ENCODE results near the gene SUZ12.
"Not testable (repeated sequence)": the region's sequence is repeated elsewhere in the genome, so short reads cannot be mapped to it uniquely, and the experiment has no call there.

Gene SUZ12

DNA sequence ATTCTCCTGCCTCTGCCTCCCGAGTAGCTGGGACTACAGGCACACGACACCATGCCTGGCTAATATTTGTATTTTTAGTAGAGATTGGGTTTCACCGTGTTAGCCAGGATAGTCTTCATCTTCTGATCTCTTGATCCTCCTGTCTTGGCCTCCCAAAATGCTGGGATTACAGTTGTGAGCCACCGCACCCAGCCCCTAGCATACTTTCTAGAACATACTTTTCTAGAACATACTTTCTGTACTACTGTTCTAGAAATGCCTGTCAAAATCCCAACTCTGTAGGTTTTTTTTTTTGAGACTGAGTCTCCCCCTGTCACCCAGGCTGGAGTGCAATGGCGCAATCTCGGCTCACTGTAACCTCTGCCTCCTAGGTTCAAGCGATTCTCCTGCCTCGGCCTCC lies 27.3 kb downstream of the SUZ12 start:
- not testable (repeated sequence) for DNase-seq

DNA sequence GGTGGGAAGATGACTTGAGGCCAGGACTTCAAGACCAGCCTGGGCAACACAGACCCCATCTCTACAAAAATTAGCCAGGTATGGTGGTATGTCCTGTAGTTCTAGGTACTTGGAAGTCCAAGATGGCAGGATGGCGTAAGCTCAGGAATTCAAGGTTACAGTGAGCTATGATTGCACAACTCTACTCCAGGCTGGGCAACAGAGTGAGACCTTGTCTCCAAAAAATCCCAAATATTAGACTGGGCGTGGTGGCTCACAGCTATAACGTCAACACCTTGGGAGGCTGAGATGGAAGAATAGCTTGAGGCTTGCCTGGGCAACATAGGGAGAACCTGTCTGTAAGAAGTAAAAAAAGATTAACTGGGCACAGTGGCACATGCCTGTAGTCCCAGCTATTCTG lies 30.8 kb downstream of the SUZ12 start:
- DNase-seq: no peak

DNA sequence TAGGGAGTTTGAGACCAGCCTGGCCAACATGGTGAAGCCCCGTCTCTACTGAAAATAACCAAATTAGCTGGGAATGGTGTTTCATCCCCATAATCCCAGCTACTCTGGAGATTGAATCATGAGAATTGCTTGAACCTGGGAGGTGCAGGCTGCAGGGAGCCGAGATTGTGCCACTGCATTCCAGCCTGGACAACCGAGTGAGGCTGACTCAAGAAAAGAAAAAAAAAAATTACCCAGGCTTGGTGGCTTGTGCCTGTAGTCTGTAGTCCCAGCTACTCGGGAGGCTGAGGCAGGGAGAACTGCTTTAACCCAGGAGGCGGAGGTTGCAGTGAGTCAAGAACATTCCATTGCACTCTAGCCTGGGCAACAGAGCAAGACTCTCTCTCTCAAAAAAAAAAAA lies 33.6 kb downstream of the SUZ12 start:
- DNase-seq: not testable (repeated sequence)

DNA sequence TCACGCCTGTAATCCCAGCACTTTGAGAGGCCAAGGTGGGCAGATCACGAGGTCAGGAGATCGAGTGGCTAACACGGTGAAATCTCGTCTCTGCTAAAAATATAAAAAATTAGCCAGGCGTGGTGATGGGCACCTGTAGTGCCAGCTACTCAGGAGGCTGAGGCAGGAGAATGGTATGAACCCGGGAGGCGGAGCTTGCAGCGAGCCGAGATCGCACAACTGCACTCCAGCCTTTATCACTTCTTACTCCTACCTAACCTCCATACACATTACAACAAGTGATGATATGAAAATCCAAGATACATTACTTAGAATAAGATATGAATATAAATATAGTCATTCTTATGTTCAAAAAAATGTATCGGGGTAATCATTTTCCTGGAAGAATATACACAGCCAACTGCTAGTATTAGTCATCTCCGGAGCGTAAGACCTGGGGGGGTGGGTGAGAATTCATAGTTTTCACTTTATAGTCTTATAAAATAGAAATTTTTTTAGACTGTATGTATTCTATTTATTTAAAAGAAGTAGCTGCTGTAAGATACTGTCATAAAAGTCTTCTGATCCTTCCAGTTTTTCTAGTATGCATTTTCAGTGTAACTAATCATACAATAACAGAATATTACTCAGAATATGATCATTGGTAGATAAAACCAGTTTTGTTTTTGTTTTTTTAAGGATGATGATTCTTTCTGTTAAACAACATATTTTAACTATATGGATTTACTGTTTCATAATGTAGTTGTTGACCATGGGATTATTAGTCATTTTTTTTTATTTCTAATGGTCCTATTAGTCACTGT lies 37.7 kb downstream of the SUZ12 start:
- not testable (repeated sequence) for DNase-seq

DNA sequence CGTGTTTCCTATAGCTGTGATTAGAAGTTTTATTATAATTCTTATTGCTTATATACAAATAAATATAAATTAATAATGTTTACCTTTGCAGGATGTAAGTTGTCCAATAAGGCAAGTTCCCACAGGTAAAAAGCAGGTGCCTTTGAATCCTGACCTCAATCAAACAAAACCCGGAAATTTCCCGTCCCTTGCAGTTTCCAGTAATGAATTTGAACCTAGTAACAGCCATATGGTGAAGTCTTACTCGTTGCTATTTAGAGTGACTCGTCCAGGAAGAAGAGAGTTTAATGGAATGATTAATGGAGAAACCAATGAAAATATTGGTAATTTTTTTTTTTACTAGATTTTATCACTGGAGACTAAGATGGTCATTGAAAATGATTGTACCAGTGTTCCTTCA lies 38.6 kb downstream of the SUZ12 start:
- DNase-seq: not testable (repeated sequence)

DNA sequence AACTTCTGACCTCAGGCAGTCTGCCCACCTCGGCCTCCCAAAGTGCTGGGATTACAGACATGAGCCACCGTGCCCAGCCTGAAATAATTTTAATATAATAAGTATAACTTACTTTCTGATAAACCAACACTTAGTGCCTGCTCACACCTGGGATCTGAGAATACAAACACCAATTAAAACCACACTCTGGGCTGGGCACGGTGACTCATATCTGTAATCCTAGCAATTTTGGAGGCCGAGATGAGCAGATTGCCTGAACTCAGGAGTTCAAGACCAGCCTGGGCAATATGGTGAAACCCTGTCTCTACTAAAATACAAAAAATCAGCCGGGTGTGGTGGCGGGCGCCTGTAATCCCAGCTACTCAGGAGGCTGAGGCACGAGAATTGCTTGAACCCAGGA lies 55.0 kb downstream of the SUZ12 start:
- not testable (repeated sequence) for DNase-seq

DNA sequence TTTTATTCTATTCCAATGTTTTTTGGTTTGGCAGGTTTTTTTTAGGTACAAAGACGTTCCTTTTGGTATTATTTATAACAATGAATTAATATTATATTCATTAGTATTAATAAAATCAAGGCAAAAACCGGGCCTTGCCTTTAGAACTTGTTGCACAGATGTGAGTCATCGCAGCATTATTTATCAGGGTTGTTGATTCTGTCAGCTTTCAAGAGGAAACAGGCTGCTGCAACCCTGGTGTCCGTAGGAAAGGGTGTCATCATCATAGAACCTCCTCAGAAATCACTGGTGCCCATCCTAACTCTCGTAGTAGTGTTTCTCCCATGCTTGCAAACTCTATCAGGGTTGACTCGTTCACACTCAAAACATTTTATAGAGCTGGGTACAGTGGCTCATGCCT lies 60.2 kb downstream of the SUZ12 start:
- DNase-seq: no peak

DNA sequence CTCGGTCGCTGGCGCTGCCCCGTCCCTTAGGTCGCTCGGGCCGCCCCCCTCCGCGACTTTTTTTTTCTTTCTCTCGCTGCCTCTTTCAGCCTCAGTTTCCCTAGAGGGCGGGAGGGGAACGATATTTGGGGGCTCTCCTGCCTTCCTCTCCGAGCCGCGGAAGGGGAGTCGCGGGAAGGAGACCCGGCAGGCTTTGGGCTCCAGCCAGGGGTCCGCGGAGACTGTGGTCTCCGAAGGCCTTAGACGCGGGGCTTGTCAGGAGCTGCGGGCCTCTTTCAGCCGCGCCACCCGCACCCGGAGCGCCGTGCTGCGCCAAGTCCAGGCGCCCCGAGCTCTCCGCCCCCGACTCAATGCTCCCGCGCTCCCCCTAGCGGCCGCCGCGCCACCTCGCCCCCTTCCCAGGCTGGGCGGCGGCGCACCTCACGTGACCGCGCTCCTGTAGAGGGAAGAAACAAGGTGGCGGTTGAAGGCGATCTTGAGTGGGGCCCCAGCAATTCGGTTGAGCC lies 70.2 kb downstream of the SUZ12 start, which contains the start of gene LRRC37B:
Gene LRRC37B, plus strand, starts transcription at position 427 of the 506 bp plus-strand sequence. CDS start 14,010 bp downstream, outside the sequence.
- peak; percentile 87 for DNase-seq

DNA sequence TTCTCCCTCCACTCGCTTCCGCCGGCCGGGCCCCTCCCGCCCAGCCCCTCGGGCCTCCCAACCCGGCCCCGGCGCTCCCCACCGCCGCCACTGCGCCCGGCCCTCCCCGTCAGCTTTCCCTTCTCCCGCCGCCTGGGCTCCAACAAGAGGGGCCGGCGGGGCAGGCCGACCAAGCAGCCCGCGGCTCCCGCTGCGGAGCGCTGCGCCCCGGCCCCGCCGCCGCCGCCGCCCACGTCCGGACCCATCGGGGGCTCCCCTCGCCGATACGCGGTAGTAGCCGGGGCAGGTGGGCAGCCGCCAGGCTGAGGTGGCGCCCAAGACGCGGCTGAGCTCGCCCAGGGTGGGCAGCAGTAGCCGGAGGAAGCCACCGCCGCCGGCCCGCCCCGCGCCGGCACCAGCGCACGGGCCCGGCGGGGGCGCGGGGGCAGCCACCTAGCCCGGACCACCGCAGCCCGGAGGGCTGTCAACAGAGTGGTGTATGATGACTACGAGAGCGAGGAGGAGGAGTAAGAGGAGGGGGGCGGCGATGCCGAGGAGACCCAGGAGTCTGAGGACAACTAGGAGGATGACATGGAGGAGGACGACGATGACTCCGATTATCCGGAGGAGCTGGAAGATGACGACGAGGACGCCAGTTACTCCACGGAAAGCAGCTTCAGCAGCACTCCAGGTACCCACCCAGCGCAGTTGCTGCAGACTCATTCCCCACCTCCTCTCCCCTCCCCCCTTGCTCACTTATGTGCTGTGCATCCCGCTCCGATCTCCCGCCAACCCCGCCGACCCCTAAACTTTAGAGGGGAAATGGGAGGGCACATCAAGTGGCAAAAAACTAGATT lies 70.9 kb downstream of the SUZ12 start:
- peak; percentile 35 for DNase-seq

DNA sequence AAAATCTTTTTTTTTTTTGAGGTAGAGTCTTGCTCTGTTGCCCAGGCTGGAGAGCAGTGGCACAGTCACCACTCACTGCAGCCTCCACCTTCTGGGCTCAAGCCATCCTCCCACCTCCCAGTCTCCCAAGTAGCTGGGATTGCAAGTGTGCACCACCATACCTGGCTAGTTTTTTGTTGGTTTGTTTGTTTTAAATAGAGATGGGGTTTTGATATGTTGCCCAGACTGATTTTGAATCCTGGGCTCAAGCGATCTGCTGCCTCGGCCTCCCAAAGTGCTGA lies 72.4 kb downstream of the SUZ12 start:
- no peak for DNase-seq

DNA sequence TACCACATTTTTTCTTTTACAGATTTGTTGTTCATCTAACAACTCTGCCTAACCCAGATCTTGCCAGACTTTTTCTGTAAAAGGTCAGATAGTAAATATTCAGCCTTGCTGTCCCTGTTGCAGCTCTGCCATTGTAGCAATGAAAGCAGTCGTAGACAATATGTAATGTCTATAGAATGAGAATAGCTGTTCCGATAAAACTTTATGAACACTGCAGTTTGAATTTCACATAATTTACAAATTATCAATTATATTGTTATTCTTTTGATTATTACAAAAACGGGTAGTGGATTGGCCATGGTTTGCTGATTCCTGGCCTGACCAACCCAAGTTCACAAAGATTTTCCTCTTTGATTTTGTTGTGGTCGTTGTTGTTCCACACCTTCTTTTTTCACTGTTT lies 73.3 kb downstream of the SUZ12 start:
- no peak for DNase-seq

DNA sequence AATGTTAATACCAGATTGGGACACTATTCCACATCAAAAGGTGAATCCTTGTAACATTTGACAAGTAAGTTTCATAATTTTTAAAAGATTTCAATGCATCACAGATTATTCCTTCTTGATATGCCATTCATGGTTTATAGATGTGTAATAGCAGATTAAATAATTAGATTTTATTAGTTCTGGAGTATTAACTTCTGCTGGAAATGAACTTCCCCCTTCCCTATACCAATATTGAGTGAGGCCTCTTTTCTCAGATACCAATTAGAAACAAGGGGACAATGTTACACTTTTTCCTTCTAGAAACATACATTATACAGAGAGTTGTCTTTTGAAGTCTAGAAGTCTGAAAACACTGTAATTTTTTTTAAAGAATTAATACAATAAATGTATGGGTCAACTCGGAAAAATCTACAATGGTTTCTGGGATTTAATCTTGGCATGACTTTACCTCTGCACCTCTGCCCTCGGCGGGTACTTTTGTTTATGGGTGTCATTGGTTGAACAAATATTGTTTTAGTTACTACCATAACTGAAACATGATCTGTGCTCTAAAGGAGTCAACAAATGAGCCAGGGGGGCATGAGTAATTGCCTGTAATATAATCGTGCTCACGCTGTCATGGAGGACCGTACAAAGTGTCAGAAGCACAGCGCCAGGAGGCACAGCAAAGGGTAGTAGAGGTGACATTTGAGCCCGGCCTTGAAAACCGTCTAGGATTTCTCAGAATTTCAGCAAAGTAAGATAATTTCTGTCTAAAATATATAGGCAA lies 78.6 kb downstream of the SUZ12 start:
- DNase-seq: no peak

DNA sequence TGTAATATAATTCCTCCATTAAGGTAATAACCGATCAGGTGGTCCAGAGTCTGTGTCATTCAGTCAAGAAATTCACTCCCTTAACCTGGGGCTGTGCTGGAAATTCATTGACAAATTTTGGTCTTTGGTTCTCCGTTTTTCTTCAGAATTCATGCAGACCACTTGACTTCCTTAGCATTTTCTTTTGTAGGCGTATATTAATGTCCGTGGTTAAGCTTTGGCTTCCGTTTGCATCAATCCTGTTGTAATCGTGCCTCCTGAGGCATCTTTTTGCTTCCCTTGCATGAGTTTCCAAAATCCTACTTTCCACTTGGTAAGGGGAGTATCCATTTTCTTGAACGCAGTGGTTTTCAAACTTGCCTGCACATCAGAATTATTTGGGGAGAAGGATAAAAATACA lies 79.4 kb downstream of the SUZ12 start:
- DNase-seq: no peak

DNA sequence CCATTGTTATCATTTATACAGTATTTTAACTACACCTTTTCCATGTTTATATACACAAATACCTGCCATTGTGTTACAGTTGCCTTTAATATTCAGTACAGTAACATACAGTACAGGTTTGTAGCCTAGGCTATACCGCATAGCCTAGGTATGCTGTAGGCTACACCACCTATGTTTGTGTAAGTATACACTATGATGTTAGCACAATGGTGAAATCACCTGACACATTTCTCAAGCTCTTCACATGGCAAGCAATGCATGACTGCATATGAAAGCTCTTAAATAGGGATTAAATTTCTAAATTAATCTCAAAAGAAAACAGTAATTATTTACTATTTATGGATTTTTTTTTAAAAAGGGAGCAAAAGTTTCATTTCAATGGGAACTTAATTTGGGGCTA lies 82.4 kb downstream of the SUZ12 start:
- DNase-seq: no peak

DNA sequence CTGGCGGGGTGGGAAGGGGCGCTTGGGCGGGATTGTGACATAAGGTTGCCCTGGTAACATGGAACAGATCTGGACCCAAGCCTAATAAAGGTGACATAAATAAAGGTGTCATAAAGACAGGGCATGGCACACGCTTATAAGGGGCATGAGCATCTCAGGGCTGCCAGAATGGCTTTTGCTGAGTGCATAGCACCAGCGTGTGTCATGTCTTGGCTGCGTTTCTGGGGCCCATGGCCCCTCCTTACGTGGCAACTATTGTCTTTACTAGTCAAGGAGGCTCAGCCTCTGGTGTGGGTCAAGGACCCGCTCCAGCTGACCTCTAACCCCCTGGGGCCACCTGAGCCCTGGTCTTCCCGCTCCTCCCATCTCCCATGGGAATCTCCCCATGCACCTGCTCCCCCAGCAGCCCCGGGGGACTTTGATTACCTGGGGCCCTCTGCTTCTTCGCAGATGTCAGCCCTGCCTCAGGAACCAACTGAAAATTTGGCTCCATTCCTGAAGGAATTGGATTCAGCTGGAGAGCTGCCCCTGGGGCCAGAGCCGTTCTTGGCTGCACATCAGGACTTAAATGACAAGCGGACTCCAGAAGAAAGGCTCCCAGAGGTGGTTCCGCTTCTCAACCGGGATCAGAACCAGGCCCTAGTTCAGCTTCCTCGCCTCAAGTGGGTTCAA lies 84.3 kb downstream of the SUZ12 start:
- no peak for DNase-seq

DNA sequence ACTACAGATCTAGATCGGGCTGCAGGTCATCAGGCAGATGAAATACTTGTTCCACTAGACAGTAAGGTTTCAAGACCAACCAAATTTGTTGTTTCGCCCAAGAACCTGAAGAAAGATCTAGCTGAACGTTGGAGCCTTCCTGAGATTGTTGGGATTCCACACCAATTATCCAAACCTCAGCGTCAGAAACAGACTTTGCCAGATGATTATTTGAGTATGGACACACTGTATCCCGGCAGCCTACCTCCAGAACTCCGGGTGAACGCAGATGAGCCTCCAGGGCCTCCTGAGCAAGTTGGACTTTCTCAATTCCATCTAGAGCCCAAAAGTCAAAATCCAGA lies 84.8 kb downstream of the SUZ12 start:
- no peak for DNase-seq

DNA sequence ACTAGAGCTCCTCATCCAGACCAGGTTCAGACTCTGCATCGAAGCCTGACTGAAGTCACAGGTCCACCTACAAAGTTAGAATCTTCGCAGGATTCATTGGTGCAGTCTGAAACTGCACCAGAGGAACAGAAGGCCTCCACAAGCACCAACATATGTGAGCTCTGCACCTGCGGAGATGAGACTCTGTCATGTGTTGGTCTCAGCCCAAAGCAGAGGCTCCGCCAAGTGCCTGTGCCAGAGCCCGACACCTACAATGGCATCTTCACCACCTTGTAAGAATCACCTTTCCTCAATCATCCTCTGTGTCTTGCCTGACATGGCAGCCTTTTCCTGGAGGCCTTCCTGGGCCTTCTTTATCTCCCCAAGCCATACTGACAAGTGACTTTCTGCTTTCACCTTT lies 85.7 kb downstream of the SUZ12 start:
- DNase-seq: not testable (repeated sequence)

DNA sequence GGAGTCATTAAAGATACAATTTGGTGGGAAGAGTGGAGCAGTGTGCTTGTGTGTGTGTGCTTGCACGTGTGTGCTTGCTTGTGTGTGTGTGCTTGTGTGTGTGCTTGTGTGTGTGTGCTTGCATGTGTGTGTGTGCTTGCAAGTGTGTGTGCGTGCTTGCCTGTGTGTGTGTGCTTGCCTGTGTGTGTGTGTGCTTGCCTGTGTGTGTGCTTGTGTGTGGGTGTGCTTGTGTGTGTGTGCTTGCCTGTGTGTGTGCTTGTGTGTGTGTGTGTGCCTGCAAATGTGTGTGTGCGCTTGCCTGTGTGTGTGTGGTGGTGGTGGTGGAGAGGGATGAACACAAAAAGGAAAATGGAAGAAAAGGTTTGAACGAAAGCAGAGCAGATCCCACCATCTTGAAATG lies 90.5 kb downstream of the SUZ12 start:
- not testable (repeated sequence) for DNase-seq

DNA sequence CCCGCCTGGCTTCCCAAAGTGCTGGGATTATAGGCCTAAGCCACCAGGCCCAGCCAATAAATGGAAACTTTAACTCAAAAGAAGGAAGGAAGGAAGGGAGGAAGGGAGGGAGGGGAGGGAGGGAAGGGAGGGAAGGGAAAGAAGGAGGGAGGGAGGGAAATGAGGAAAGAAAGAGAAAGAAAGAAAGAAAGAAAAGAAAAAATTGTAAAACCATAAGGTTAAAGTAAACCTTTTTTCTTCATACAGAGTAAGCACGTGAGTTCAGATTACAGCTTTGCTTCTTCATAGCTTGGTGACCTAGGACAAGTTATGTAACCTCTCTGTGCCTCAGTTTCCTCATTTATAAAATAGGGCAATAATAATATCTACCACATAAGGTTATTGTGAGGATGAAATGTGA lies 96.4 kb downstream of the SUZ12 start:
- DNase-seq: no peak

DNA sequence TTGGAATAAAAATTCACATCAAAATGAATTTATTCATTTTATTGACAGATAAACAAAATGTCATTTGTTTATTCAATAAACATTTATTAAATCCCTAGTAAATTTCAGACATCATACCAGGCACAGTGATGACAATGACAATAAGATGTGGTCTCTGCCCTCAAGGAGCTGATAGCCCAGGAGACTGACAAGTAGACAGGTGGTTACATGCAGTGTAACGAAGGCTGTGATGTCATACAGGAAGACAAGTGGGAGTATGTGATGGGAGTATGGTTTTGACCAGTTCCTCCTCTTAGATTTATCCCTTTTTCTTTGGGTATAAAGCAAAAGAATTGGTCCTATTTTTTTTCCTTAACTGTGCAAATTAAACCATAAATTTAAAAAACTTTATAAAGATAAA lies 97.0 kb downstream of the SUZ12 start:
- DNase-seq: not testable (repeated sequence)

DNA sequence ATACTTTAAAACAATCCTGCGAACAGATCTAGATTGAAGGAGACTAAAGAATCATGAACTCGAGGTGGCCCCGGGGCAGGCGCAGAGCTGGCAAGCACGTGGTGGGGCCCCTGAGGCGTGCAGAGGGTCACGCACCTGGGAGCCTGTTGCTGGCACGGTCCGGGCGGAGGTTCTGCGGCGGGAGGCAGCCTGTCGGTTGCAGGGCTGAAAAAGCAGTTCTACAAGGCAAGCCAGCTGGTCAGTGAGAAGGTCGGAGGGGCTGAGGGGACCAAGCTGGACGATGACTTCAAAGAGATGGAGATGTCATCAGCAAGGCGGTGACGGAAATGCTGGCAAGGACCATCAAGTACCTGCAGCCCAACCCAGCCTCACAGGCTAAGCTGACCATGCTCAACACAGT lies 103.4 kb downstream of the SUZ12 start:
- DNase-seq: not testable (repeated sequence)

DNA sequence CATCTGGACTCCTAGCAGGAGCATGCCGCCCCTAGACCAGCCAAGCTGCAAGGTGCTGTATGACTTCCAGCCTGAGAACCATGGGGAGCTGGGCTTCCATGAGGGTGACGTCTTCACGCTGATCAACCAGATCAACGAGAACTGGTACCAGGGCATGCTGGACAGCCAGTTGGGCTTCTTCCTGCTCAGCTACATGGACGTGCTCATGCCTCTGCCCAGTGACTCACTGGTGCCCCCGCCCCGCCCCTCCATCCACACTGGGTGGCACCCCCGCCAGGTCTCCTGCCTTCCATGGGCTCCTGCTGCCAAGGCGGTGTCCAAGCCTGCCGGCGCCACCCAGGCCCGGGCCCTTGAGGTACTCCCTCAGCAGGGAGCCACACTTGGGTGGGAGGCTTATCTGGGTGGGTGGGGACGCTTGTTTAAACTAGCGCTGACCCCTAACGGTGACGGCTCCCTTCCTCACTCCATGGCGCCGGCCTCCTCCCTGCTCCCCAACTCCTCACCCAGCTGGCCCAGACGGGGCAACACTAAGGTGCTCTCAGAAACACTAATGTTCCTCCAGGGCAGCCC lies 104.6 kb downstream of the SUZ12 start:
- not testable (repeated sequence) for DNase-seq
